Bronchial epithelial cell (primary cell): ENCODE measurements around the gene CHD1. TPM values are rescaled to one million over a fixed set of nuclear protein-coding genes. Genes with fewer than 3 reads are reported as not detected.

ENCODE experiments used
- DNase-seq: peaks from one replicate; pipeline ENCODE4 v3.0.0-alpha.2; 2010; ENCODE audit warnings: low read depth
- FAIRE-seq: peaks from 2 replicates; lab custom pipeline; 2011; peaks lifted over from hg19 to GRCh38; lab: Jason Lieb, UNC
- H3K27me3 ChIP-seq: 2 replicates; pipeline ENCODE4 v1.5.1; 2011; ENCODE audit warnings: low read length; ENCODE audit not compliant: control insufficient read depth, insufficient read depth
- H3K36me3 ChIP-seq: 2 replicates; pipeline ENCODE4 v1.5.1; 2011; ENCODE audit warnings: low read length; ENCODE audit not compliant: control insufficient read depth, insufficient read depth
- H3K4me3 ChIP-seq: 2 replicates; pipeline ENCODE4 v1.5.1; 2011; ENCODE audit warnings: mild to moderate bottlenecking, low read depth, low read length, control low read depth
- total RNA-seq: library from RNA; depleted of rRNA; stranded (reverse); fragments of >200 nt; gene quantifications from 2 replicates; pipeline ENCODE4 v1.2.1, GENCODE V29; 2014
- TF ChIP-seq, protein P1 (sequence below): IDR thresholded peaks from 2 replicates; pipeline ENCODE4 v1.5.1; 2011; ENCODE audit warnings: mild to moderate bottlenecking, moderate library complexity, low read length, control low read depth, inconsistent platforms; ENCODE audit not compliant: insufficient read depth, severe bottlenecking

CHD1 gene
- total RNA-seq, 1 donor from 2014 or later = 50.5 TPM

DNA sequence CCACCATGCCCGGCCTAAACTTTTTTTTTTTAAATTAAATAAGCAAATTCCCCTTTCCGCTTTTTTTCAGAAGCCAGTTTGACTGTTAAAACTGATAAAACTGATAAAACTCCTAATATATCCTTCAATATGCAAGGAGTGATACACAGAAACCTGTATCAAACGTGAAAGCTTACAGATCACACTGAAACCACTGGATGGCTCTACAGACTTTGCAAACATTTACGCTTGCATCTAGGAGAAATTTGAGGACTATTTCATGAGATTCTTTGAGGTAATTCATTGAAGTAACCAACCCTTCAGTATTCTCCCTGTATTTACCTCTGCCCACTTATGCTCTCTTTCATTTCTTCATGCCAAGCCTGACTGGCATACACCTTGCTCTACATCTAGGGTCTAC, 40.6 kb upstream of the CHD1 start:
- Histone ChIP-seq H3K36me3 (no peaks in the 10 kb centered on the region), H3K4me3 (no peak overlapping the region), H3K27me3 (no peaks in the 10 kb centered on the region)
- DNase-seq (no peak), FAIRE-seq (no peak)
- TF ChIP-seq, protein P1, sequence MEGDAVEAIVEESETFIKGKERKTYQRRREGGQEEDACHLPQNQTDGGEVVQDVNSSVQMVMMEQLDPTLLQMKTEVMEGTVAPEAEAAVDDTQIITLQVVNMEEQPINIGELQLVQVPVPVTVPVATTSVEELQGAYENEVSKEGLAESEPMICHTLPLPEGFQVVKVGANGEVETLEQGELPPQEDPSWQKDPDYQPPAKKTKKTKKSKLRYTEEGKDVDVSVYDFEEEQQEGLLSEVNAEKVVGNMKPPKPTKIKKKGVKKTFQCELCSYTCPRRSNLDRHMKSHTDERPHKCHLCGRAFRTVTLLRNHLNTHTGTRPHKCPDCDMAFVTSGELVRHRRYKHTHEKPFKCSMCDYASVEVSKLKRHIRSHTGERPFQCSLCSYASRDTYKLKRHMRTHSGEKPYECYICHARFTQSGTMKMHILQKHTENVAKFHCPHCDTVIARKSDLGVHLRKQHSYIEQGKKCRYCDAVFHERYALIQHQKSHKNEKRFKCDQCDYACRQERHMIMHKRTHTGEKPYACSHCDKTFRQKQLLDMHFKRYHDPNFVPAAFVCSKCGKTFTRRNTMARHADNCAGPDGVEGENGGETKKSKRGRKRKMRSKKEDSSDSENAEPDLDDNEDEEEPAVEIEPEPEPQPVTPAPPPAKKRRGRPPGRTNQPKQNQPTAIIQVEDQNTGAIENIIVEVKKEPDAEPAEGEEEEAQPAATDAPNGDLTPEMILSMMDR = no peak

DNA sequence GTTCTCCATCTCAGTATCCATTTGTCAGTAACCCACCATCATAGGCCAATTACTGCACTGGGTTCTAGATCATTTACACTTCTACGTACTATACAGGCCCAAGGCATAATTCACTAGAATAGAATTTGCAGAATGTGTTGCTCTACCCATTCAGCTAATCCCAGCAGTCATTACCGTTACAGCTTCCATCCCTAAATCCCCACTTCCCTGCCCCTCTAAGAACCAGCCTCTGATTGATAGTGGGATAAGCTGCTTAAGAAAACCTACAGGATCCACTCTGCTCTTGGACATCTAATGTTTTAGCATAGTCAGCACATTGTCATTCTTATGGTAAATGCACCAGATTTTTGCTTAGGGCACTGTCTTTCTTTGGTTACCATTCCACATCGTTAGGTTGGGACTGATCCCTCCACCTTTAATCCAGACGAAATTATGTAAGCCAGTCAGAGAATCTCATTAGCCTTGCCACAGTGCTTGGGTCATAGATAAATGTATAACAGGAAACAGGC, 39.3 kb upstream of the CHD1 start:
- DNase-seq = no peak
- Histone ChIP-seq H3K27me3 (no peaks in the 10 kb centered on the region), H3K4me3 (no peak overlapping the region), H3K36me3 (no peaks in the 10 kb centered on the region)
- TF ChIP-seq, protein P1 = no peak
- no peak for FAIRE-seq

DNA sequence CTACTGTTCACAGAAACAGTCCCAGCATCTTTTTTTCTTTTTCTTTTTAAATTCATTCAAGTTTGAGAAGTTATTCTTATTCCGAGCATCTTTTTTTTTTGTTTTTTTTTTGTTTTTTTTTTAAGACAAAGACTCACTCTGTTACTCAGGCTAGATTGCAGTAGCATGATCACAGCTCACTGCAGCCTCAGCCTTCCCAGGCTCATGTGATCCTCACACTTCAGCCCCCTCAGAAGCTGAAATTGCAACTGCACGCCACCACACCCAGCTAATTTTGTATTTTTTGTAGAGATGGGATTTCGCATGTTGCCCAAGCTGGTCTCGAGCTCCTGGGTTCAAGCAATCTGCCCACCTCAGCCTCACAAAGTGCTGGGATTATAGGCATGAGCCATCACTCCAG, 36.4 kb upstream of the CHD1 start:
- no peak for FAIRE-seq

DNA sequence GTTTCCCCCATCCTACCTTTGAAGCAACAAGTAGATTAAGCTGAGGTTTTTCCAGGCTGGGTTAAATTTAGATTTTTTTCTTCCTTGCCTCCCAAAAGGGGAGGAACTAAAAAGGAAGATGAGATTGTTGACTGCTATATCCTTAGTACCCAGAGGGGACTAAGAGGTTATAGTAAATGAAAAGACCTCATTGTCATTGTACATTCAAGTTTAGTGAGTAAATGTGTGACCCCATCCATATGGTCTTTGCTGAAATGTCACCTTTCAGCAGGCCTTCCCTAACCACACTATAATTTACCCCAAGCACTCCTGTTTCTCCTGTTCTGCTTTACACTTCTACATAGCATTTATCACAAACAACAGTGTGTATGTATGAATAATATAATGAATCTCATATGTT, 35.8 kb upstream of the CHD1 start:
- FAIRE-seq = no peak
- Histone ChIP-seq H3K36me3 (no peaks in the 10 kb centered on the region), H3K4me3 (no peak overlapping the region), H3K27me3 (no peaks in the 10 kb centered on the region)
- TF ChIP-seq, protein P1 = no peak
- no peak for DNase-seq

More for the DNA sequence above, 36.4 kb upstream of the CHD1 start:
- H3K4me3 ChIP-seq = no peak overlapping the region
- TF ChIP-seq, protein P1 = no peak
- DNase-seq = no peak
- no peaks in the 10 kb centered on the region for H3K36me3 ChIP-seq
- H3K27me3 ChIP-seq = no peaks in the 10 kb centered on the region

DNA sequence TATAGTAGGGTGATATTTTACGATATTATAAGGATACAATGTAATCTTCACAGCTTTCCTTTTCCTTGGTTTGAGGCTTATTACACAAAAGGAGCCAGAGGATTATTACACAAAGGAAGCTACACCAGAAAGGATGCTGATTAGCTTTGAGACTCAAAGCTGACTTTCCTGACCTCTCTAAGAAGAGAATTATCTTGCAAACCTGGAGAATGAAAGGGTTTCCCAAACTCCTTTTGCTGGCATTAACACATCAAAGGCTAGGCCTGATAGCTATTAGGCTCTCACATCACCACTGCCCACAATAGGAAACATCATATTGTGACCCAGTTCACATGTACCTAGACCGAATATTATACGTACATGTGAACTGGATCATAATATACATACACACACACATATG, 34.2 kb upstream of the CHD1 start:
- no peaks in the 10 kb centered on the region for H3K27me3 ChIP-seq
- DNase-seq (no peak), FAIRE-seq (no peak)
- TF ChIP-seq, protein P1 = no peak
- no peak overlapping the region for H3K4me3 ChIP-seq
- no peaks in the 10 kb centered on the region for H3K36me3 ChIP-seq

DNA sequence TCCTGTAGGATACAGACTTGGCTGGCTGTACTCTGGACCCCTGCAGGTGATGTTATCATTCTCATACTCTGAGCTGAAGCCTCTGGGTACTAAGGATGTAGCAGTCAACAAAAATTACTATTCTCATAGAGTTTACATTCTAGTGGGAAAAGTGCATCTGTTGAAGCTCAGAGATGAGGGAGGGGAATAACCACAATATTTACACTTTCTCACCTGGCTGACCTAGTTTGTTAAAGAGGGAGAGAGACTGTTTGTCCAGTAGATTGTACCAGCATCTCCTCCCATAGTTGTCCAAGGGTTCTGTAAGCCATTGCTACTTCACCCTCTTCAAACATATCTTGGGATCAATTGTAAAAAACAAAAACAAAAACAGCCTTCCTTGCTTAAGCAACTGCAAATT, 33.8 kb upstream of the CHD1 start:
- no peak overlapping the region for H3K4me3 ChIP-seq
- FAIRE-seq (no peak), DNase-seq (no peak)
- H3K36me3 ChIP-seq = no peaks in the 10 kb centered on the region
- TF ChIP-seq, protein P1 = no peak
- H3K27me3 ChIP-seq = no peaks in the 10 kb centered on the region
